PC-3 (cell line): ENCODE measurements around the gene ERH. TPM values are rescaled to one million over a fixed set of nuclear protein-coding genes. Genes with fewer than 3 reads are reported as not detected.
A peak's percentile ranks its signal among the peaks of the same experiment; 100 is the strongest.

Experiments
- ATAC-seq: fragments of 200-7000 bp; cut with Tn5 transposase; 2 replicates; pipeline ENCODE4 v1.9.1; 2020; ENCODE audit warnings: mild to moderate bottlenecking, moderate library complexity
- BruUV-seq: library from RNA; stranded (reverse); fragments of 400-500 nt; replicated peaks from 2 replicates; lab custom pipeline; 2021; lab: Mats Ljungman, UMichigan
- CTCF ChIA-PET: fragments of 300-600 bp; sonication (Branson Sonifier 250); formaldehyde crosslinking; loops from one replicate; lab custom pipeline; 2022; ENCODE audit warnings: antibody characterized with exemption; lab: Charles Lee
- POLR2A ChIA-PET: fragments of 300-600 bp; sonication (Branson Sonifier 250); formaldehyde crosslinking; loops from one replicate; lab custom pipeline; 2022; ENCODE audit warnings: antibody characterized with exemption; ENCODE audit not compliant: unreplicated experiment; lab: Charles Lee
- DNase-seq: peaks from one replicate; pipeline ENCODE4 v3.0.0-alpha.2; 2015
- H2AFZ ChIP-seq: fragments of 300-600 bp; sonication (generic); 2 replicates; pipeline ENCODE4 v1.6.0; 2016; ENCODE audit warnings: antibody characterized with exemption, low read length
- H3F3A ChIP-seq: fragments of 300-600 bp; sonication (generic); one replicate; pipeline ENCODE4 v1.6.0; 2017; ENCODE audit warnings: antibody characterized with exemption, low read length, control low read depth, mild to moderate bottlenecking; ENCODE audit not compliant: unreplicated experiment
- H3K27ac ChIP-seq: fragments of 300-600 bp; sonication (generic); 2 replicates; pipeline ENCODE4 v1.5.1; 2016; ENCODE audit warnings: mild to moderate bottlenecking, low read length
- H3K27me3 ChIP-seq: fragments of 300-600 bp; sonication (generic); 2 replicates; pipeline ENCODE4 v1.6.1; 2016; ENCODE audit warnings: low read length, mixed read lengths
- H3K36me3 ChIP-seq: fragments of 300-600 bp; sonication (generic); 2 replicates; pipeline ENCODE4 v1.6.1; 2016; ENCODE audit warnings: low read depth, mixed run types, low read length, mixed read lengths
- H3K4me1 ChIP-seq: fragments of 300-600 bp; sonication (generic); 2 replicates; pipeline ENCODE4 v1.5.1; 2016; ENCODE audit warnings: low read length; ENCODE audit not compliant: insufficient read depth
- H3K4me2 ChIP-seq: fragments of 300-600 bp; sonication (generic); 2 replicates; pipeline ENCODE4 v1.6.0; 2016; ENCODE audit warnings: low read length
- H3K4me3 ChIP-seq: fragments of 300-600 bp; sonication (generic); 2 replicates; pipeline ENCODE4 v1.5.1; 2016; ENCODE audit warnings: mild to moderate bottlenecking, low read length, mixed read lengths
- H3K79me2 ChIP-seq: fragments of 300-600 bp; sonication (generic); 2 replicates; pipeline ENCODE4 v1.6.1; 2017; ENCODE audit warnings: low read length, mixed read lengths
- H3K9ac ChIP-seq: fragments of 300-600 bp; sonication (generic); 2 replicates; pipeline ENCODE4 v1.6.0; 2016; ENCODE audit warnings: mild to moderate bottlenecking, low read length
- H3K9me2 ChIP-seq: fragments of 300-600 bp; sonication (generic); replicated peaks from 2 replicates; pipeline ENCODE4 v1.6.1; 2016; ENCODE audit warnings: mixed run types, low read length, mixed read lengths
- H3K9me3 ChIP-seq: fragments of 300-600 bp; sonication (generic); 2 replicates; pipeline ENCODE4 v1.6.1; 2016; ENCODE audit warnings: low read length, mixed read lengths
- H4K20me1 ChIP-seq: fragments of 300-600 bp; sonication (generic); 2 replicates; pipeline ENCODE4 v1.6.1; 2016; ENCODE audit warnings: low read length, mixed read lengths
- EZH2 ChIP-seq: fragments of 300-600 bp; sonication (generic); IDR thresholded peaks from one replicate; pipeline ENCODE4 v1.6.1; 2017; ENCODE audit warnings: antibody characterized with exemption, mild to moderate bottlenecking, low read length; ENCODE audit not compliant: unreplicated experiment
- EZH2phosphoT487 ChIP-seq: fragments of 300-600 bp; sonication (generic); IDR thresholded peaks from 2 replicates; pipeline ENCODE4 v1.6.1; 2018; ENCODE audit warnings: mild to moderate bottlenecking, antibody characterized with exemption, low read length, borderline replicate concordance
- intact Hi-C: fragments of 100-400 bp; cut with micrococcal nuclease; formaldehyde crosslinking; loops from 2 replicates; pipeline ENCODE4 v1.9.0; 2023
- total RNA-seq: library from RNA; depleted of rRNA; stranded (reverse); fragments of >200 nt; gene quantifications from 2 replicates; pipeline ENCODE4 v1.2.3, GENCODE V29; 2014
- TF ChIP-seq, protein P1 (sequence below): fragments of 300-600 bp; sonication (generic); conservative IDR thresholded peaks from 2 replicates; pipeline ENCODE4 v1.5.1; 2017; ENCODE audit warnings: antibody characterized with exemption, low read depth, mild to moderate bottlenecking, low read length

ERH gene
- total RNA-seq, 1 experiment from 2014 or later = 128 TPM

DNA sequence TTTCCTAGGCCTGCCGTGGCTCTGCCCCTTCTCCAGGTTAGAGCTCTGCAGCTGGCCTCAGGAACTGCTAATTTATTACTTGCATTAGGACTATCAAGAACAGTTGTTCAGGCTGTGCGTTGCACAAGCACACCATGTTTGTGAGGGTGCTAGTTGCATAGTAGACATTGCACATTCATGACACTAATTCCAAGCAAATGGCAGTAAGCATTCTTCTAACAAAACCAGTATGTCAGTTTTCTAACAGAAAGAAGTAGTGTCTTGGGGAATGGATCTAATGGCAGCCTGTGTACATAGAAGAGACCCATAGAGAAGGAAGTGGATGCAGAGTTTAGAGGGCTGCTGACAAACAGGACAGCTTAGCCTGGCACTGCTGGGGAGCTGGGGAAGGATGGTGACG, 53.9 kb downstream of the ERH start:
- CTCF ChIA-PET = no interaction called here
- no TSS peak for BruUV-seq
- H3K27ac ChIP-seq = no peak overlapping the region

DNA sequence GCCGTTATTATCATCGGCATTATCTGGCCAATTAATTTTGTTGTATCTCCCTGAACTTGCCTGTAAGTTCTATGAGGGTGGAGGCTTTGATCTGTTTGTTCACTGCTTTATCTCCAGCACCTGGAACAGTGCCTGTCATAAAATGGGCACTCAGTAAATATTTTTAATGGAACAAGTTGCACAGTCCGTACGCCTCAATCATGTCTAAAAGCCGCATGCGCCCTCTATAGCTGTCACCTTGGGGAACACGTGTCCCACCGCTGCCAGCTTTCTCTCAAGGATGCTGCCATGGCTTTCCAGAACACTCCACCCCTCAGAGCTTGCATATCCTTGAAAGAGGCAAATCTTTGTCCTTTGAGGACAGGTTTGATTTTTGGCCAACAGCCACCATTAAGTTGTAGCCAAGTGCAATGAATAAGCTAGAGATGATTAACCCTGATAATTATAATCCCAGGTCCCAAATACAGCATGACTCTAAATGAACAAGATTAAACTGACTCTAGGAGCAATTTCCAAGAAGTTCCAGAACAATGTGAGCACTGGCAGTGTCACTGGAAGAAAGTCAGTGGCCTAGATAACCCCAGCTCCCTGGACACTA, 55.1 kb downstream of the ERH start:
- no peaks in the 10 kb centered on the region for H3K4me1 ChIP-seq
- no peaks in the 10 kb centered on the region for H3K9me2 ChIP-seq
- H3K9me3 ChIP-seq = no peaks in the 10 kb centered on the region
- no peaks in the 10 kb centered on the region for H3F3A ChIP-seq
- H4K20me1 ChIP-seq = no peaks in the 10 kb centered on the region
- H3K4me3 ChIP-seq = no peak overlapping the region
- no peak overlapping the region for H3K27ac ChIP-seq
- no peak overlapping the region for H3K9ac ChIP-seq
- intact Hi-C loops = no loop called here
- H3K4me2 ChIP-seq = no peak overlapping the region
- peaks cover 2% of the 10 kb centered on the region; the same call in 1 of the 2 replicates for H3K27me3 ChIP-seq
- ATAC-seq = no peak; the same call in 1 of the 2 replicates
- no peak for TF ChIP-seq EZH2
- TF ChIP-seq, protein P1, sequence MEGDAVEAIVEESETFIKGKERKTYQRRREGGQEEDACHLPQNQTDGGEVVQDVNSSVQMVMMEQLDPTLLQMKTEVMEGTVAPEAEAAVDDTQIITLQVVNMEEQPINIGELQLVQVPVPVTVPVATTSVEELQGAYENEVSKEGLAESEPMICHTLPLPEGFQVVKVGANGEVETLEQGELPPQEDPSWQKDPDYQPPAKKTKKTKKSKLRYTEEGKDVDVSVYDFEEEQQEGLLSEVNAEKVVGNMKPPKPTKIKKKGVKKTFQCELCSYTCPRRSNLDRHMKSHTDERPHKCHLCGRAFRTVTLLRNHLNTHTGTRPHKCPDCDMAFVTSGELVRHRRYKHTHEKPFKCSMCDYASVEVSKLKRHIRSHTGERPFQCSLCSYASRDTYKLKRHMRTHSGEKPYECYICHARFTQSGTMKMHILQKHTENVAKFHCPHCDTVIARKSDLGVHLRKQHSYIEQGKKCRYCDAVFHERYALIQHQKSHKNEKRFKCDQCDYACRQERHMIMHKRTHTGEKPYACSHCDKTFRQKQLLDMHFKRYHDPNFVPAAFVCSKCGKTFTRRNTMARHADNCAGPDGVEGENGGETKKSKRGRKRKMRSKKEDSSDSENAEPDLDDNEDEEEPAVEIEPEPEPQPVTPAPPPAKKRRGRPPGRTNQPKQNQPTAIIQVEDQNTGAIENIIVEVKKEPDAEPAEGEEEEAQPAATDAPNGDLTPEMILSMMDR = no peak
- TF ChIP-seq EZH2phosphoT487 = no peak
- BruUV-seq = no TSS peak
- no peak for DNase-seq
- POLR2A ChIA-PET = interaction anchor here (0.5 to 0.7 kb wide), 3 partner anchors 25 to 179 kb away, joined by 3 to 5 read pairs (median 4); no protein-coding TSS in a partner anchor
- no peaks in the 10 kb centered on the region for H3K79me2 ChIP-seq
- CTCF ChIA-PET = no interaction called here
- no peaks in the 10 kb centered on the region for H3K36me3 ChIP-seq
- H2AFZ ChIP-seq = peak overlapping the region; percentile 54; the same call in 1 of the 2 replicates

More for the DNA sequence above, 53.9 kb downstream of the ERH start:
- Histone ChIP-seq H2AFZ (no peak overlapping the region), H3K9me3 (no peaks in the 10 kb centered on the region), H3K4me1 (no peaks in the 10 kb centered on the region), H3K4me3 (no peak overlapping the region), H3K4me2 (no peak overlapping the region), H3K9ac (no peak overlapping the region), H3K79me2 (no peaks in the 10 kb centered on the region), H4K20me1 (no peaks in the 10 kb centered on the region), H3F3A (no peaks in the 10 kb centered on the region), H3K27me3 (no peaks in the 10 kb centered on the region), H3K36me3 (no peaks in the 10 kb centered on the region), H3K9me2 (no peaks in the 10 kb centered on the region)
- ATAC-seq (no peak), DNase-seq (no peak)
- TF ChIP-seq, protein P1 = no peak
- TF ChIP-seq EZH2phosphoT487 (no peak), EZH2 (no peak)
- POLR2A ChIA-PET = no interaction called here
- intact Hi-C loops = no loop called here

DNA sequence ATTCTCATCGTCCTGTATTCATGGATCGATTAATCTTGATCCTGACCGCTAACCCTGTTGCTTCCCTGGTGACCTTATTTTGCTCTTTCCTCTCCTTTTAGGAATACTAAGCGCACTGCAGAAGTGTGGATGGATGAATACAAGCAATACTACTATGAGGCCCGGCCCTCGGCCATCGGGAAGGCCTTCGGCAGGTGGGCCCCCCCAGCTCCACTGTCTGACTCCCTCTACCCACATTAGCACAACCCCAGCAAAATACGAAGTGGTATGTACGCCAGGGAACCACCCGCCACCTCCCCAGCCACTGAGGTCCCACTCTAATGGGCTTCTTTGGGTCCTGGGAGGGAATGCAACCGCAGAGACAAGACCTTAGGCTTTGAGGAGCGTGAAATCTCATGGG, 58.7 kb downstream of the ERH start:
- Histone ChIP-seq H3K4me3 (no peak overlapping the region), H3K9me2 (no peaks in the 10 kb centered on the region), H3K27me3 (peaks cover 9% of the 10 kb centered on the region; the same call in 1 of the 2 replicates), H4K20me1 (no peaks in the 10 kb centered on the region), H3K36me3 (no peaks in the 10 kb centered on the region), H3F3A (no peaks in the 10 kb centered on the region), H3K9me3 (no peaks in the 10 kb centered on the region), H3K27ac (no peak overlapping the region), H2AFZ (no peak overlapping the region), H3K79me2 (no peaks in the 10 kb centered on the region), H3K4me1 (no peaks in the 10 kb centered on the region), H3K9ac (no peak overlapping the region), H3K4me2 (no peak overlapping the region)
- no TSS peak for BruUV-seq
- no peak for DNase-seq
- ChIA-PET POLR2A (no interaction called here), CTCF (no interaction called here)
- intact Hi-C loops = no loop called here
- ATAC-seq = no peak
- TF ChIP-seq EZH2phosphoT487 = no peak
- TF ChIP-seq, protein P1 = no peak
- TF ChIP-seq EZH2 = no peak
